RKO (cell line): Measurements from ENCODE around the gene ZNF124.

Source experiments
- DNase-seq: peaks from one replicate; pipeline ENCODE4 v3.0.0-alpha.2; 2016; ENCODE audit warnings: low spot score

ZNF124 gene

GRCh38 chr1:247112479-247112781, 59.4 kb downstream of the ZNF124 start:
- no peak for DNase-seq

- DNase-seq: peak; percentile 68
Measured at GRCh38 chr1:247111700-247112478, 59.9 kb downstream of the ZNF124 start.

GRCh38 chr1:247111259-247111699, 60.5 kb downstream of the ZNF124 start:
- DNase-seq: no peak

- DNase-seq: peak; percentile 65
Measured at GRCh38 chr1:247110627-247111258, 61.1 kb downstream of the ZNF124 start.

GRCh38 chr1:247107694-247108093, 64.1 kb downstream of the ZNF124 start:
- no peak for DNase-seq

GRCh38 chr1:247105966-247106365, 65.9 kb downstream of the ZNF124 start:
- no peak for DNase-seq
